ENCODE results near the gene PRUNE2. TPM values are rescaled to one million over a fixed set of nuclear protein-coding genes. Genes with fewer than 3 reads are reported as not detected.
A peak's percentile ranks its signal among the peaks of the same experiment; 100 is the strongest.

Gene PRUNE2
- total and polyA plus RNA-seq, 8 donors: 1.4 to 19.1 (median 4.6) TPM

- Histone ChIP-seq H3K4me3 (peak overlapping the region; percentile 9 to 50 (median 24)), H3K36me3 (no peaks in the 10 kb centered on the region), H3K27ac (no peak overlapping the region), H3K27me3 (no peaks in the 10 kb centered on the region), H3K9me3 (no peaks in the 10 kb centered on the region), H3K4me1 (no peaks in the 10 kb centered on the region)
- TF ChIP-seq CTCF (IDR thresholded peaks at IDR 0.05): no peak
- intact Hi-C loops (cut with DNase I): no loop called here
- FAIRE-seq (no peak), DNase-seq (no peak), ATAC-seq (peak in 3 of 4 donors; percentile 49 to 73 (median 63))
- 32 to 47% methylated on average over 3 of the region's 3 CpGs for WGBS, 2 donors
These were observed 334.6 kb downstream of the PRUNE2 start for GRCh38 chr9:76571288-76571687.

- Histone ChIP-seq H3K4me3 (peak overlapping the region in 1 of 4 donors; percentile 50), H3K27me3 (no peaks in the 10 kb centered on the region), H3K36me3 (no peaks in the 10 kb centered on the region), H3K9me3 (no peaks in the 10 kb centered on the region), H3K27ac (no peak overlapping the region), H3K4me1 (no peaks in the 10 kb centered on the region)
- FAIRE-seq (no peak), ATAC-seq (no peak), DNase-seq (no peak)
- no peak for TF ChIP-seq CTCF (IDR thresholded peaks at IDR 0.05)
- WGBS, 2 donors: 94 to 97% methylated on average over 2 of the region's 2 CpGs
- intact Hi-C loops (cut with DNase I): no loop called here
These were observed 335.1 kb downstream of the PRUNE2 start for GRCh38 chr9:76570826-76571225.

GRCh38 chr9:76567086-76567485, 338.8 kb downstream of the PRUNE2 start:
- H3K9me3 ChIP-seq: no peaks in the 10 kb centered on the region
- ATAC-seq (no peak), DNase-seq (no peak), FAIRE-seq (no peak)
- H3K27ac ChIP-seq: no peak overlapping the region
- H3K4me1 ChIP-seq: peaks cover 0 to 4% (median 0%) of the 10 kb centered on the region in 3 donors
- intact Hi-C loops (cut with DNase I): no loop called here
- no peaks in the 10 kb centered on the region for H3K36me3 ChIP-seq
- H3K27me3 ChIP-seq: no peaks in the 10 kb centered on the region
- no peak for TF ChIP-seq CTCF (IDR thresholded peaks at IDR 0.05)
- WGBS, 2 donors: 91 to 92% methylated on average over 2 of the region's 2 CpGs
- no peak overlapping the region for H3K4me3 ChIP-seq

- Histone ChIP-seq H3K27me3 (no peaks in the 10 kb centered on the region), H3K9me3 (no peaks in the 10 kb centered on the region), H3K4me1 (peaks cover 0 to 12% (median 0%) of the 10 kb centered on the region in 3 donors), H3K27ac (no peak overlapping the region), H3K4me3 (no peak overlapping the region), H3K36me3 (no peaks in the 10 kb centered on the region)
- TF ChIP-seq CTCF (IDR thresholded peaks at IDR 0.05): no peak
- DNase-seq (no peak), FAIRE-seq (no peak), ATAC-seq (no peak)
- intact Hi-C loops (cut with DNase I): no loop called here
These were observed 341.6 kb downstream of the PRUNE2 start for GRCh38 chr9:76564297-76564696.

- peaks cover 0 to 12% (median 0%) of the 10 kb centered on the region in 3 donors for H3K4me1 ChIP-seq
- no peaks in the 10 kb centered on the region for H3K9me3 ChIP-seq
- no peaks in the 10 kb centered on the region for H3K27me3 ChIP-seq
- no peak for TF ChIP-seq CTCF (IDR thresholded peaks at IDR 0.05)
- DNase-seq (no peak), FAIRE-seq (no peak), ATAC-seq (peak in 2 of 4 donors; percentile 43 to 58)
- intact Hi-C loops (cut with DNase I): no loop called here
- H3K27ac ChIP-seq: peak overlapping the region in 1 of 4 donors; percentile 7
- H3K4me3 ChIP-seq: no peak overlapping the region
- H3K36me3 ChIP-seq: no peaks in the 10 kb centered on the region
These were observed 343.4 kb downstream of the PRUNE2 start for GRCh38 chr9:76562511-76562911.
